GM18511 (cell line): ENCODE data around the gene PDP2.
"Not testable (repeated sequence)": the region's sequence is repeated elsewhere in the genome, so short reads cannot be mapped to it uniquely, and the experiment has no call there.

Experiments
- ATAC-seq: cut with Tn5 transposase; IDR thresholded peaks from one replicate; pipeline ENCODE4 v1.9.1; 2021; ENCODE audit warnings: mild to moderate bottlenecking, moderate library complexity; ENCODE audit not compliant: unreplicated experiment

PDP2 gene

DNA sequence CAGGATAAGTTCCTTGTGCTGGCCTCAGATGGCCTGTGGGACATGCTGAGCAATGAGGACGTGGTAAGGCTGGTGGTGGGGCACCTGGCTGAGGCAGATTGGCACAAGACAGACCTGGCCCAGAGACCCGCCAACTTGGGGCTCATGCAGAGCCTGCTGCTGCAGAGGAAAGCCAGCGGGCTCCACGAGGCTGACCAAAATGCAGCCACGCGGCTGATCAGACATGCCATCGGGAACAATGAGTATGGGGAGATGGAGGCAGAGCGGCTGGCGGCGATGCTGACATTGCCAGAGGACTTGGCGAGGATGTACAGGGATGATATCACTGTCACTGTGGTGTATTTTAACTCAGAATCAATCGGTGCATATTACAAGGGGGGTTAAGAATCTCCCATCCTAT, 5.2 kb downstream of the PDP2 start:
- ATAC-seq, result no peak

- ATAC-seq, result no peak
Measured at GRCh38 chr16:66886321-66886720, 6.0 kb downstream of the PDP2 start.

DNA sequence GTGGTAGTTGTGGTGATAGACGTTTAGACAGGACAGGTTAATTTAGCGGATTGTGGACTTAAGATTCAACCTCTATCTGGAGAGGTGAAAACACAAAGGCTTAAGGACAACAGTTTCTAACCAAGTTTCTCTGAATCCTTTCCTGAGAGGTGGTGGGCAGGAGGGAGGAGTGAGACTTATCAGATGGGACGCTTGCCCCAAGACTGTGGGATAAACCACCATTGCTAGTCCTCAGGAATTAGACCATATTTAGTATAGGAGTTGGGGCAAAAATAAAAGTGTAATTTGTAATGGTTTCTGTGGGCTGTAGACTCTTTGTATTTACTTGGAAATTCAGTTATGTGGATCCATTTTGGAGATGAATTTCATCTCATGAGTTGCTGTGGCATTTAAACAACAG, 6.6 kb downstream of the PDP2 start:
- no peak for ATAC-seq

- no peak for ATAC-seq
Measured at GRCh38 chr16:66888647-66889615, 8.6 kb downstream of the PDP2 start.

DNA sequence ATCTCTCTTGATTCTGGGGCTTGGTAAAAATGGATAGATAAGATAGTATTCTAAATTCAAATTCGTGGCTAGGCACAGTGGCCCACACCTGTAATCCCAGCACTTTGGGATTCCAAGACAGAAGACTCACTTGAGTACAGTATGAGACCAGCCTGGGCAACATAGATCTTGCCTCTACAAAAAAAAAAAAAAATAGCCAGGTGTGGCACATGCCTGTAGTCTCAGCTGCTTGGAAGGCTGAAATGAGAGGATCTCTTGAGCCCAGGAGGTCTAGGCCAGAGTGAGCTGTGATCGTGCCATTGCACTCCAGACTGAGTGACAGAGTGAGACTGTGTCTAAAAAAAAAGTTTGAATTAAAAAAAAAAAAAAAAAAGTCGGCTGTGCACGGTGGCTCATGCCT, 9.3 kb downstream of the PDP2 start:
- ATAC-seq, result no peak

DNA sequence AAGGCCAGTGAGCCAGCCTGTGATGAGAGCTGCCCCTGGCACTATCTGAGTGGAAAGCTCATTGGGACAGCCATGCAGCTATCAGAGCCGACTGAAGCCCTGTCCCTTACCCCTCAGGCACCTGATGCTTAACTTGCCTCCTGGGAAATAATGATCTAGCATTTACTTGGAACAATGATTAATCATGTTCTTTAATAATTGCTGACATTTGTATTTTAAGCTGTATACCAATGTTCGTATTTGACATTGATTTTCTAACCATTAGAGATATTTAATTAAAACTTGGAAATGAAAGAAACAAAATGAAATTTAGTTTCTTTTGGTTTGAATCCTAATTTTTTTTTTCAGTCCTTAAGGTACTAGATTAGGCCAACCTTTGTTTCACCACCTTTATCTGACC, 10.5 kb downstream of the PDP2 start:
- ATAC-seq, result no peak

DNA sequence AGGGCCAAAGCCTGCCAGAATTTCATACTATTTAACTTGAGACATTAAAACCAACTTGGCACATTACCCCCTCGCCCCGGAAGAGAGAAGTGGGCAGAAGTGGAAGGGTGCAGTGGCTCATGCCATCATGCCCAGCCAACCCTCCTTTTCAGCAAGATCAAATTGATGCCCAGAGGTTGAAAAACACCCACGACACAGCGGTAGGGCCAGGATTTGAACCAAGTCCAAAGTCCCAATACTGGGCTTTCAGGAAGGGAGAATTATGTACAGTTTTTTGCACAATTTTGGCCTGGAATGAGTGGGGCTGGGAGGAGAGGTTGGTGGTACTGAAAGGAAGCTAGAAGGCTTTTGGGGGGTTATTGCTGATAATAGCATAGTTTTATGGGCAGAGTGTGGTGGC, 11.0 kb downstream of the PDP2 start:
- ATAC-seq, result no peak

DNA sequence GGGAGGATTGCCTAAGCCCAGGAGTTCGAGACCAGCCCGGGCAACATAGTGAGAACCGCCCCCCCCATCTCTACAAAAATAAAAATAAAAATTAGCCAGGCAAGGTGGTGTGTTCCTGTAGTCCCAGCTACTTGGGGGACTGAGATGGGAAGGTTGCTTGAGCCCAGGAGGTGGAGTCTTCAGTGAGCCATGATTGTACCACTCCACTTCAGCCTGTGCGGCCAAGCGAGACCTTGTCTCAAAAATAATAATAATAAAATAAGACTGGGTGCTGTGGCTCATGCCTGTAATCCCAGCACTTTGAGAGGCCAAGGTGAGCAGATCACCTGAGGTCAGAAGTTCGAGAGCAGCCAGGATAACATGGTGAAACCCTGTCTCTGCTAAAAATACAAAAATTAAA, 11.5 kb downstream of the PDP2 start:
- no peak for ATAC-seq

- ATAC-seq, result no peak
Measured at GRCh38 chr16:66894055-66894454, 13.7 kb downstream of the PDP2 start.

DNA sequence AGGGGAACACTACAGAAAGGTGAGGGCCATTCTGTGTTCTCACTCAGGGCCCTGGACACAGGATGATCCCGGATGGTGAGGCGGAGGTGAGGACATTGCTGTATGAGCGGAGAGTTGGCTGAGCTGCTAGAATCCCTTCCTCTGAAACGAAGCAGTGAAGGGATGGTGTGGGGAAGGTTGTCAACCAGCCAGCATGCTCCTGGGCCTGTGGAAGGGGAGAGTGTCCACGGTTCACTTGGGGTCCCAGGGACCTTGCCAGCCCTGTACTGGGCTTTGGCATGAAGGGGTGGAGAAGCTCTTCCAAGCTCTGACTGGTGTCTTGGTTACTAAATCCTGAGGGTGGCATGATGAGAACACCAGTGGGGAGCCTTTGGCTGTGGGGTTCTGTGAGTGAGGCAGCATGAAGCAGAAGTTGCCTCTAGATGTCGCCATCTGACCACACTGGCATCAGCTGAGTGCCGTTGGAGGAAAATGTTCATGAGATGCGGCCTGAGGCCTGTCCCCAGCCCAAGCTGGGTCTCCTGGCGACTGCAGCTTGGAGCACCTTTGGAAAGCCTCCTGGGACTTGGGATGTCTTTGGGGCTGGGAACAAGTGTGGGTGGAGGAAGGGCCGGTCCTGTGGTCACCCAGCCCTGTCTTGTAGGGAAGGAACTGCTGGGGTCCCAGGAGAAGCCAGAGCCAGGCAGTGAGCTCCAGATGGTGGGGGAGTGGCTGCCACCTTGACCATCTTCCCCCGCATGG, 14.8 kb downstream of the PDP2 start:
- peak; percentile 59 for ATAC-seq

DNA sequence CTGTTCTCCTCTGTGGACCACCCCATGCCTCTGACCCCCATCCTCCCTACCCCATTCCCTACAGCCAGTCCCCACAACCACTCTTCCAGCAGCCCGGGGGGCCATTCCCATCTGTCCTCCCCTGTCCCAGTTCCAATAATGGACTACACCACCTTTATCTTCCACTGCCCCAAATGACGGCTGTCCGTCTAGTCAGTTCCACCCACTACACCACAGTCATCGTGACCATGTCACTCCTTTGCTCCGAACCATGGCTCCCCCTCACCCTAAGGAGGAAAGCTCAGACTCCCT, 15.3 kb downstream of the PDP2 start:
- no peak for ATAC-seq

- ATAC-seq, result no peak
Measured at GRCh38 chr16:66895999-66896398, 15.7 kb downstream of the PDP2 start.

GRCh38 chr16:66896682-66897081, 16.4 kb downstream of the PDP2 start:
- ATAC-seq, result not testable (repeated sequence)

- no peak for ATAC-seq
Measured at GRCh38 chr16:66898207-66898606, 17.9 kb downstream of the PDP2 start.

- no peak for ATAC-seq
Measured at GRCh38 chr16:66898933-66899309, 18.6 kb downstream of the PDP2 start.

DNA sequence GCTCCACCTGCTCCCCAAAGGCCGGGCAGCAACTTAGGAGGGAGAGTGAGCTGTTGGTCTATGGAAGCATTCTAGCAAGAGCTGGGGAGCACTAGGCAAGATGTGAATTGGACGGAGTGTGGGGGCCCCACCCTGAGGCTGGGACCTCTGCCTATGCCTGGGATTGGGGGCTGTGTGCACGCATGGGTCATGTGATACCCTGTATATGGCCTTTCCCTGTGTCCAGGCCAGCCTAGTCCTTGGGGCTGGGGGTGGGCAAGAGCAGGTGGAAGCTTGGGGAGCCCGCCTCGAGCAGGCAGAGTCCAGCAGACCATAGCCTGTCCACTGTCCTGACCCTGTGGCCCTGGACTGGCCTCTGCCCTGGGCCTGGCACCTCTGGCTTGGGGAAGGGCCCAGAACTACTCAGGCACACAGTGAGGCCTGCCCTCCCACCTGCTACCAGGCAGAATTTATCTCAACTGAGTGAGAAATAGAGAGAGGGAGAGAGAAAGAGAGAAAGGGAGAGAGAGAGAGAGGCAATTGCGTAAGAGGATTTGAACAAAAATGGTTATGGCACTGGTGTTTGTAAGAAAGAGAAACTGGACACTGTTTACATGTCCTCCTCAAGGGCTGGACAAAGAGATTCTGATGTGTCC, 19.1 kb downstream of the PDP2 start:
- no peak for ATAC-seq

DNA sequence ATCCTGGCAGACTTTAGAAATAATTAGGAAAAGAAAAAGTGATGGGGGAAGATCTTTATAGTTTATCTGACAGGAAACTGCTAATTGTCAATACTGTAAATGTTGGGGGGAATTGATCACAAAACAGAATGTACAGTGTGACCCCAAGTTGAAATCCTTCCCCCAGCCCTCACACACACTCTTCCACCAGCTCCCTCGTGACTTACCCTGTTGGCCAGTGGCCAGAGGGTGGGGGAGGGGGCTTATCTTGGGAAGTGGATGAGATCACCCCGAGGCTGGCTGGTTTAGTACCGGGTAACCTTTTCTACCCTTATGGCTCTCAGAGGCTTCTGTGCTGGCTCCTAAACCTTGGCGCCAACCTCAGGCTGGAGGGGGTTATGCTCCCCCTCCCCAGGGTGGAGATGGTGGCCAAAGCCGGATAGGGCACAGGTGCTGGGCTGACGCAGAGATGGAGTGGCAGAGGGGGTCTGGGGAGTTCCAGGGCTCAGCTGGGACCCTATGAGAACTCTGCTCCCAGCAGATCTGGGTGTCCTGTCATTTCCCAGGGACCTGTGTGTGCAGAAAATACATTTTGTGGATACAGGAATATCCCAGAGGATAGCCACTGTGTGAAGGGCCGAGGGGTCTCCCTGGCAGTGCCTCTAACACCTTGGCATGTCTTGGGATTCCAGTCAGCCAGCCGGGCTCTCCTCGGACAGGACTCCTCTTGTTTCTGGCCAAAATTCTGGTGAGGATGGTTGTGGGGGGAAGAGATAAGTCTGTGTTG, 19.8 kb downstream of the PDP2 start:
- ATAC-seq, result no peak

DNA sequence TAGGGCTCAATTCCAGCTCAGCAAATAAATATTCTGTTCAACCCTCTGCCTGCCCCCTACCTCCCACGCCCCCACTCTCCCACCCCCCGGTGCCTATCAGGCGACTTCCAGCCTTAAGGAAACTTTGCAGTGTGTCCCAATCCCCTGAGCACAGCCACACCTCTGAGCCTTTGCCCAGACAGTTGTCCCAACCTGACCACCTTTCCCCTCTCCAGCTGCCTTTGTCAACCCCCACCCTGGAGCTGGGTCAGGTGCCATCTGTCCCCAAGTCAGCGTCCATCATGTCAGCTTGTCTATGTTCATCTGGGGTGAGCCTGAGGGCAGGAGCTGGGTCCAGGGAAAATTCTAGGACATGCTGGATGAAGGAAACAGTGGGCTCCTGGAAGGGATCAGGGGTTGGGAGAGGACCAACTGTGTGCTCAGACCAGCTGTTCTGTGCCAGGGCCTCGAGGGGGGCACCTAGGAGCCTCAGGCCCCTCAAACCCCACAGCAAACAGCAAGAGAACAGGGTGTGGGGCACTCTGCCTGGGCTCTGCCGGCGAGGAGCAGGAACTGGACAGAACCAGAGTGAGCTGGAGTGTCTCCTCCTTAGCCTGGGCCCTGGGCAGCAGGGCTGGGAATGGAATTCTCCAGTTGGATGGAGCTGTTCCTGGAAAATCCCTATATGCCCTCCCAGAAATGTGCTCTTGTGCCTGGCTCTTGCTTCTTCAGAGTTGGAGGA, 20.6 kb downstream of the PDP2 start:
- ATAC-seq, result no peak

DNA sequence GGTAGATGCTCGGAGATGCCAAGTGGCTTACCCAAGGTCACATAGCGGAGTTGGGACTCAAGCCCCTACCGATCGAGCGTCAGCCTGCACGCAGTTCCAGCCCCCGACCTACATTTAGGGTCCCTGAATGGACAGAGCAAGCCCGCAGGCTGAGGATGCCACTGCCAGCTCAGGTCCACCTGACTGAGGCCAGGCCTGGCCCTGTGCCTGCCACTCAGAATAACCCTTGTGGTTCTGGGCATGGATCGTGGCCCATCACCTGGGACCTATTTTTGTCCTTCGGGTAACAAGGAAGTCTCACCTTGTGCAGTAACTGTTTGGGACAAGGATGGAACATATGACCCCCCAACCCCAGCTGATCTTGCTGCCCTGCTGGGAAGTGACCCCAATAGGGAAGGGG, 21.3 kb downstream of the PDP2 start:
- no peak for ATAC-seq
